A549 (cell line): ENCODE results near the gene TSHZ2. TPM values are rescaled to one million over a fixed set of nuclear protein-coding genes. Genes with fewer than 3 reads are reported as not detected.

Experiments
- ATAC-seq, 2 experiments: fragments of 200-7000 bp in 1 of 2; fragments of >200 bp in 1 of 2; cut with Nextera tagmentation in 1 of 2; cut with Tn5 transposase in 1 of 2; 3 replicates each; pipeline versions ENCODE4 v1.8.0 to v1.9.1; 2018 to 2020; ENCODE audit warnings: mild to moderate bottlenecking in 1 of 2, moderate library complexity in 1 of 2
- CTCF ChIA-PET: fragments of 300-600 bp; sonication (Branson Sonifier 250); formaldehyde crosslinking; extraction: SDS; loops from one replicate; lab custom pipeline; 2021; ENCODE audit warnings: antibody characterized with exemption, inconsistent platforms; lab: Yijun Ruan, JAX
- POLR2A ChIA-PET: fragments of 350-600 bp; formaldehyde crosslinking; extraction: SDS; loops from one replicate; lab custom pipeline; 2021; ENCODE audit warnings: antibody characterized with exemption, inconsistent platforms; lab: Yijun Ruan, JAX
- DNase-seq, 2 experiments: peaks; one replicate each; pipeline versions ENCODE4 v3.0.0 to v3.0.0-alpha.2; 2011 to 2016; ENCODE audit warnings: low read depth in 1 of 2, low spot score in 1 of 2
- FAIRE-seq: peaks from 2 replicates; lab custom pipeline; 2011; peaks lifted over from hg19 to GRCh38; lab: Jason Lieb, UNC
- H3K27ac ChIP-seq, 2 experiments: fragments of >200 bp; sonication (Bioruptor Twin); formaldehyde crosslinking; 3 replicates each; pipeline ENCODE4 v1.5.1; 2016 to 2017
- H3K4me1 ChIP-seq: fragments of >200 bp; sonication (Bioruptor Twin); formaldehyde crosslinking; 3 replicates; pipeline ENCODE4 v1.6.1; 2016
- H3K4me2 ChIP-seq: fragments of >200 bp; sonication (Bioruptor Twin); formaldehyde crosslinking; 3 replicates; pipeline ENCODE4 v1.6.1; 2016
- H3K4me3 ChIP-seq: fragments of >200 bp; sonication (Bioruptor Twin); formaldehyde crosslinking; 3 replicates; pipeline ENCODE4 v1.5.1; 2016
- H3K9me3 ChIP-seq: fragments of >200 bp; sonication (Bioruptor Twin); formaldehyde crosslinking; 3 replicates; pipeline ENCODE4 v1.6.1; 2016
- CHD2 ChIP-seq: fragments of 150-350 bp; IDR thresholded peaks from 2 replicates; pipeline ENCODE4 v1.6.1; 2014; ENCODE audit warnings: low read length; ENCODE audit not compliant: partially characterized antibody
- CHD4 ChIP-seq: fragments of 200-600 bp; sonication (generic); IDR thresholded peaks from 2 replicates; pipeline ENCODE4 v1.6.1; 2016; ENCODE audit warnings: antibody characterized with exemption, mild to moderate bottlenecking, borderline replicate concordance
- EHMT2 ChIP-seq: fragments of 200-600 bp; sonication (generic); IDR thresholded peaks from 2 replicates; pipeline ENCODE4 v1.6.1; 2016; ENCODE audit warnings: antibody characterized with exemption, low read depth, mild to moderate bottlenecking, moderate library complexity
- EP300 ChIP-seq, 2 experiments: fragments of >200 bp; sonication (Bioruptor Twin); formaldehyde crosslinking; IDR thresholded peaks; 2 replicates in 1 of 2; 3 replicates in 1 of 2; pipeline ENCODE4 v1.6.1; 2016 to 2017
- FOXS1 ChIP-seq: fragments of 250-450 bp; sonication (Bioruptor Pico); IDR thresholded peaks from 2 replicates; pipeline ENCODE4 v1.5.0; 2020; ENCODE audit warnings: mild to moderate bottlenecking, moderate library complexity
- HDAC2 ChIP-seq: fragments of 200-600 bp; sonication (generic); IDR thresholded peaks from 2 replicates; pipeline ENCODE4 v1.6.1; 2016
- HEYL ChIP-seq: fragments of 250-450 bp; sonication (Bioruptor Pico); IDR thresholded peaks from 2 replicates; pipeline ENCODE4 v1.8.0; 2021; ENCODE audit warnings: mild to moderate bottlenecking, moderate library complexity
- MAZ ChIP-seq: fragments of 150-350 bp; IDR thresholded peaks from 2 replicates; pipeline ENCODE4 v1.6.1; 2014; ENCODE audit warnings: antibody characterized with exemption, low read depth, low read length, borderline replicate concordance
- NFE2L2 ChIP-seq: fragments of 150-350 bp; conservative IDR thresholded peaks from 2 replicates; pipeline ENCODE4 v1.6.1; 2014; ENCODE audit warnings: low read length
- POLR2A ChIP-seq: IDR thresholded peaks from 2 replicates; pipeline ENCODE4 v1.6.1; 2012; ENCODE audit warnings: mild to moderate bottlenecking, low read length
- RAD21 ChIP-seq, 2 experiments: fragments of >200 bp in 1 of 2; sonication (Bioruptor Twin) in 1 of 2; formaldehyde crosslinking in 1 of 2; IDR thresholded peaks in 1 of 2; conservative IDR thresholded peaks in 1 of 2; 2 replicates in 1 of 2; 3 replicates in 1 of 2; pipeline ENCODE4 v1.6.1; 2012 to 2018; ENCODE audit warnings: inconsistent platforms in 1 of 2
- TFCP2L1 ChIP-seq: fragments of 250-450 bp; sonication (Bioruptor Pico); IDR thresholded peaks from 2 replicates; pipeline ENCODE4 v1.5.0; 2021; ENCODE audit warnings: mild to moderate bottlenecking
- ZC3H11A ChIP-seq: fragments of 450-650 bp; IDR thresholded peaks from 2 replicates; pipeline ENCODE4 v1.6.1; 2014; ENCODE audit warnings: antibody characterized with exemption, mild to moderate bottlenecking
- ZNF302 ChIP-seq: fragments of 250-450 bp; sonication (Bioruptor Pico); IDR thresholded peaks from 2 replicates; pipeline ENCODE4 v1.9.0; 2021; ENCODE audit warnings: inconsistent platforms, mild to moderate bottlenecking, moderate library complexity
- ZSCAN20 ChIP-seq: fragments of 250-450 bp; sonication (Bioruptor Pico); IDR thresholded peaks from 2 replicates; pipeline ENCODE4 v1.8.0; 2022; ENCODE audit warnings: mild to moderate bottlenecking, moderate library complexity
- WGBS: methylation state at CpG from one replicate; pipeline ENCODE4 v1.1.6; 2017; ENCODE audit errors: missing lambda C conversion rate; 5-methylcytosine and 5-hydroxymethylcytosine counted together
- polyA plus RNA-seq, 4 experiments: library from polyadenylated mRNA; depleted of rRNA in 3 of 4; stranded (reverse); fragments of >200 nt; fragmentation: RNase III in 1 of 4; extraction: RNeasy Plus Mini Kit Qiagen cat#74134 plus additional on column Dnase treatment in 1 of 4; gene quantifications; 2 replicates in 3 of 4; 3 replicates in 1 of 4; pipeline ENCODE4 v1.2.3, GENCODE V29; 2011 to 2017
- TF ChIP-seq, protein P1 (sequence below): fragments of >200 bp; sonication (Bioruptor Twin); formaldehyde crosslinking; IDR thresholded peaks from 3 replicates; pipeline ENCODE4 v1.6.1; 2016
- TF ChIP-seq, protein P2 (sequence below): fragments of >200 bp; sonication (Bioruptor Twin); formaldehyde crosslinking; IDR thresholded peaks from 2 replicates; pipeline ENCODE4 v1.6.1; 2016
- TF ChIP-seq, protein P3 (sequence below): IDR thresholded peaks from 2 replicates; pipeline ENCODE4 v1.6.1; 2012
- TF ChIP-seq, protein P4 (sequence below): fragments of 450-650 bp; IDR thresholded peaks from 2 replicates; pipeline ENCODE4 v1.6.1; 2014; ENCODE audit warnings: antibody characterized with exemption

TSHZ2 gene
- polyA plus RNA-seq, 2 of the 4 experiments (the other 2 are of a cell fraction) = not detected

DNA sequence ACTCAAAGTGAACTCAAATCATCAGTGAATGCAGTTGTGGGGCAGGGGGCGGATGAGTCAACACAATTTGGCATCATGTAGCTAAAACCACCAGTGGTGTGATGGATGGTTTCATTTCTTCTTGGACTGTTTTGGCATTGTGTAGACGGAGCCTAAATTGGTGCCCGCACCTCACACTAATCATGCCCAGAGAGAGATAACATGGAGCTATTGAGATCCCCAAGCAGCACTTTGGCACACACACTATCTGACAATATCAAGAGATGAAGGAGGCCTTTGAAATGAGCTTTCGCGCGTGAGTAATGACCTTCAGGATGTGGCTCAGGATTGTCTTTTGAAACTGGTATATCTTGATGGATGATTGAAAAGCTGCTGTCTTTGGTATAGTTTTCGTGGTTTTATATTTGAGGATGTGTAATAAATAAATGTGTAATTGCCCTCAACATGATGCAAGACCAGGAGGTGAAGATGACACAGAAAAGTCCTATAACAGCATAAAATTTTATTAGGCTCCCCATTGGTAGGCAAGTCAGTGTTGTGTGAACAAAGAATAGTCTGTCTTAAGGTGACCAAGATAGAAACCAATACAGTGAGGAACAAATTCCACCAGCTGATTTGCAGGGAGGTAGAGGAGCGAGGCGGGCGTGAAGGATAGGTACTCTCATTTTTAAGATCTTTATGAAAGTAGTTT, 174.2 kb downstream of the TSHZ2 start:
- 49% methylated on average over 10 of the region's 10 CpGs for WGBS
- Histone ChIP-seq H3K4me3 (no peak overlapping the region), H3K4me1 (no peaks in the 10 kb centered on the region), H3K4me2 (no peak overlapping the region), H3K27ac (no peak overlapping the region)
- CTCF ChIA-PET = interaction anchor here (1.4 kb wide), 1 partner anchor 71 kb away, joined by 3 read pairs; no protein-coding TSS in a partner anchor
- FAIRE-seq (no peak), DNase-seq (no peak)
- TF ChIP-seq EP300 (IDR thresholded peaks at IDR 0.05) (no peak), MAZ (no peak), NFE2L2 (no peak)
- TF ChIP-seq, protein P1, sequence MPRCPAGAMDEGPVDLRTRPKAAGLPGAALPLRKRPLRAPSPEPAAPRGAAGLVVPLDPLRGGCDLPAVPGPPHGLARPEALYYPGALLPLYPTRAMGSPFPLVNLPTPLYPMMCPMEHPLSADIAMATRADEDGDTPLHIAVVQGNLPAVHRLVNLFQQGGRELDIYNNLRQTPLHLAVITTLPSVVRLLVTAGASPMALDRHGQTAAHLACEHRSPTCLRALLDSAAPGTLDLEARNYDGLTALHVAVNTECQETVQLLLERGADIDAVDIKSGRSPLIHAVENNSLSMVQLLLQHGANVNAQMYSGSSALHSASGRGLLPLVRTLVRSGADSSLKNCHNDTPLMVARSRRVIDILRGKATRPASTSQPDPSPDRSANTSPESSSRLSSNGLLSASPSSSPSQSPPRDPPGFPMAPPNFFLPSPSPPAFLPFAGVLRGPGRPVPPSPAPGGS = no peak
- TF ChIP-seq, protein P2, sequence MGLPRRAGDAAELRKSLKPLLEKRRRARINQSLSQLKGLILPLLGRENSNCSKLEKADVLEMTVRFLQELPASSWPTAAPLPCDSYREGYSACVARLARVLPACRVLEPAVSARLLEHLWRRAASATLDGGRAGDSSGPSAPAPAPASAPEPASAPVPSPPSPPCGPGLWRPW = no peak
- TF ChIP-seq, all 56 proteins: peak for 0
- POLR2A ChIA-PET = no interaction called here
- no peak for ATAC-seq
- no peaks in the 10 kb centered on the region for H3K9me3 ChIP-seq

DNA sequence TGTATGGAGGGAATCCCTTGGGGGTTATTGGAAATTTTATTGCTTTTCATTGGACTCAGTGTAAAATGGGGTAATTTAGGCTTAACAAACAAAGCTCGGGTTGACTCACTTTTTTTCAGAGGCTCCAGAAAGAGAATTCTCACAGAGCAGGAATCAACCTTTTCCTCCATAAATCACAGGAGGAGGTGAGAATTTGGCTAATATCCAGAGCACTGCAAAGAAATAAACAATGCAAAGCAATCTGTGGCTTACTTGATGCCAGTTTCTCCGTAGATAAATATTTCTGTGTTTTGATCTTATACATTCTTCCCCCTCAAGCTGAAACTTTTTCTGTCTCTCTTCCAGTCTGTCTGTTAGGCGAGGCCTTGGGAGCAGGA, 176.6 kb downstream of the TSHZ2 start:
- H3K4me1 ChIP-seq = no peaks in the 10 kb centered on the region
- TF ChIP-seq HDAC2 = no peak
- TF ChIP-seq MAZ = no peak
- TF ChIP-seq, protein P3, sequence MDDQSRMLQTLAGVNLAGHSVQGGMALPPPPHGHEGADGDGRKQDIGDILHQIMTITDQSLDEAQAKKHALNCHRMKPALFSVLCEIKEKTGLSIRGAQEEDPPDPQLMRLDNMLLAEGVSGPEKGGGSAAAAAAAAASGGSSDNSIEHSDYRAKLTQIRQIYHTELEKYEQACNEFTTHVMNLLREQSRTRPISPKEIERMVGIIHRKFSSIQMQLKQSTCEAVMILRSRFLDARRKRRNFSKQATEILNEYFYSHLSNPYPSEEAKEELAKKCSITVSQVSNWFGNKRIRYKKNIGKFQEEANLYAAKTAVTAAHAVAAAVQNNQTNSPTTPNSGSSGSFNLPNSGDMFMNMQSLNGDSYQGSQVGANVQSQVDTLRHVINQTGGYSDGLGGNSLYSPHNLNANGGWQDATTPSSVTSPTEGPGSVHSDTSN = no peak
- TF ChIP-seq ZNF302 (CRISPR knock-in tag) = no peak
- no peak for TF ChIP-seq ZSCAN20 (CRISPR knock-in tag)
- TF ChIP-seq CHD4 = no peak
- TF ChIP-seq CHD2 = no peak
- no peak for TF ChIP-seq EHMT2
- no peak for TF ChIP-seq RAD21 (conservative IDR thresholded peaks at IDR 0.05 in 1 of 2, IDR thresholded peaks at IDR 0.05 in 1 of 2)
- TF ChIP-seq, protein P4, sequence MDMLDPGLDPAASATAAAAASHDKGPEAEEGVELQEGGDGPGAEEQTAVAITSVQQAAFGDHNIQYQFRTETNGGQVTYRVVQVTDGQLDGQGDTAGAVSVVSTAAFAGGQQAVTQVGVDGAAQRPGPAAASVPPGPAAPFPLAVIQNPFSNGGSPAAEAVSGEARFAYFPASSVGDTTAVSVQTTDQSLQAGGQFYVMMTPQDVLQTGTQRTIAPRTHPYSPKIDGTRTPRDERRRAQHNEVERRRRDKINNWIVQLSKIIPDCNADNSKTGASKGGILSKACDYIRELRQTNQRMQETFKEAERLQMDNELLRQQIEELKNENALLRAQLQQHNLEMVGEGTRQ = no peak
- TF ChIP-seq, protein P2 = no peak
- TF ChIP-seq HEYL (CRISPR knock-in tag) = no peak
- TF ChIP-seq TFCP2L1 = no peak
- no peak for TF ChIP-seq POLR2A
- TF ChIP-seq FOXS1 (CRISPR knock-in tag) = no peak
- no peak for TF ChIP-seq ZC3H11A
- TF ChIP-seq, protein P1 = no peak
- TF ChIP-seq, all 56 proteins: peak for 0
- H3K4me2 ChIP-seq = no peak overlapping the region
- CTCF ChIA-PET = interaction anchor here (1.1 kb wide), 1 partner anchor 22 kb away, joined by 3 read pairs; no protein-coding TSS in a partner anchor
- no peak for ATAC-seq
- no peak overlapping the region for H3K4me3 ChIP-seq
- no peak for DNase-seq
- POLR2A ChIA-PET = no interaction called here
- H3K9me3 ChIP-seq = no peaks in the 10 kb centered on the region
- no peak overlapping the region for H3K27ac ChIP-seq
- 8% methylated on average over 3 of the region's 3 CpGs for WGBS
- no peak for FAIRE-seq
